ENCODE results near the gene ATG7. TPM values are rescaled to one million over a fixed set of nuclear protein-coding genes. Genes with fewer than 3 reads are reported as not detected.
A peak's percentile ranks its signal among the peaks of the same experiment; 100 is the strongest.

Gene ATG7
- total and polyA plus RNA-seq, 2 donors from 2014 or later, result 15.3 to 54.9 TPM

DNA sequence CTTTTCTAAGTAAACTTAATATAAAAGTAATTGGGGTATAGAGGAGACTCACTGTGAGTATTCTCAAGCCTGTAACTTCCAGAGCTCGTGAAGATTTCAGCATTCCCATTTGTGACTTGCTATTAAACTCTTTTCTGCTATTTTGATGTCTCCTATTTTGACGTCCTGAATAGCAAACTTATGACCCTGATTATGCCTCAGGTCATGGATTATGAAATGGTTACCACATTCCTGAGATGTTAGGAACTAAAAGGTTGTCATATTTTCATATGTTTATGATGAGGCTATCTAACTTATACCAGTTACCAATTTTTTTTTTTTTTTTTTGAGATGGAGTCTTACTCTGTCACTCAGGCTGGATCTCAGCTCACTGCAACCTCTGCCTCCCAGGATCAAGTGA, 105.5 kb downstream of the ATG7 start:
- H3K9ac ChIP-seq (ENCODE audit: low read length in 3 of 3), result no peak overlapping the region
- no peaks in the 10 kb centered on the region for H3K36me3 ChIP-seq (ENCODE audit: control insufficient read depth in 2 of 3, insufficient read depth in 3 of 3, low read length in 3 of 3)
- DNase-seq, result no peak
- no peak overlapping the region for H3K27ac ChIP-seq (ENCODE audit: low read depth in 2 of 2, low read length in 2 of 2)
- intact Hi-C loops (cut with DNase I), result loop anchor here (10.0 kb wide), 1 partner anchor 447 kb away; no protein-coding TSS in a partner anchor
- no peaks in the 10 kb centered on the region for H3K27me3 ChIP-seq (ENCODE audit: control insufficient read depth, insufficient read depth, low read length)
- no peak for FAIRE-seq
- TF ChIP-seq, protein P1, sequence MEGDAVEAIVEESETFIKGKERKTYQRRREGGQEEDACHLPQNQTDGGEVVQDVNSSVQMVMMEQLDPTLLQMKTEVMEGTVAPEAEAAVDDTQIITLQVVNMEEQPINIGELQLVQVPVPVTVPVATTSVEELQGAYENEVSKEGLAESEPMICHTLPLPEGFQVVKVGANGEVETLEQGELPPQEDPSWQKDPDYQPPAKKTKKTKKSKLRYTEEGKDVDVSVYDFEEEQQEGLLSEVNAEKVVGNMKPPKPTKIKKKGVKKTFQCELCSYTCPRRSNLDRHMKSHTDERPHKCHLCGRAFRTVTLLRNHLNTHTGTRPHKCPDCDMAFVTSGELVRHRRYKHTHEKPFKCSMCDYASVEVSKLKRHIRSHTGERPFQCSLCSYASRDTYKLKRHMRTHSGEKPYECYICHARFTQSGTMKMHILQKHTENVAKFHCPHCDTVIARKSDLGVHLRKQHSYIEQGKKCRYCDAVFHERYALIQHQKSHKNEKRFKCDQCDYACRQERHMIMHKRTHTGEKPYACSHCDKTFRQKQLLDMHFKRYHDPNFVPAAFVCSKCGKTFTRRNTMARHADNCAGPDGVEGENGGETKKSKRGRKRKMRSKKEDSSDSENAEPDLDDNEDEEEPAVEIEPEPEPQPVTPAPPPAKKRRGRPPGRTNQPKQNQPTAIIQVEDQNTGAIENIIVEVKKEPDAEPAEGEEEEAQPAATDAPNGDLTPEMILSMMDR (IDR thresholded peaks at IDR 0.05; ENCODE audit: borderline replicate concordance, extremely low read depth, insufficient read depth), result no peak
- H3K4me3 ChIP-seq (ENCODE audit: low read length in 3 of 3), result no peak overlapping the region
- H3K9me3 ChIP-seq (ENCODE audit: control insufficient read depth in 2 of 3, insufficient read depth in 1 of 3, low read length in 3 of 3), result no peaks in the 10 kb centered on the region
- peaks cover 0 to 4% (median 3%) of the 10 kb centered on the region in 3 donors for H3K4me1 ChIP-seq (ENCODE audit: control insufficient read depth in 2 of 3, insufficient read depth in 2 of 3, low read depth in 1 of 3, low read length in 3 of 3)

DNA sequence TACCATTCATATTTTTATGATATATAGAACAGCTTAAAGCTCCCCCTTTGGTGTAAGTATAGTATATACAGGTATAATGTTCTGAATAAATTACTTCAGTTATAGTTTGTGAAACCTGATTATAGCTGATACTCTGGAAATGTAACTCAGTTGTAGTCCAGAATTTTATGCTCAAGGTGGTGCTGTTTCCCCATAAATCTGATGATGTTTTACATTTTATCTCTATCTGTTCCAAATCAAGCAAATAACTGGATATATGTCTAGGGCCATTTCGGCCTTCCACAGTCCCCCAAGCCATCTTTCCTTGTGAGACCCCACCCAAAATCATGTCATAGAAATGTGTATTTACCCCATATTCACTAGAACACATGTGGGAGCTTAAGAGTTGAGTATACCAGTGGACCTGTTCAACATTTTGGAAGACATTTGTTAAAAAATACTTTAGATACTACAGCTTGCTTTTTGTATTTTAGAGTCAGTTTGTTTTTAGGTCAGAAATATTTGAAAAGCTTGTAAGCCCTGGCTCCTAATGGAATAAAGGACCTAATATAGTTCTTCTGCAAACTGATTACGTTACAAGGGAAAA, 107.1 kb downstream of the ATG7 start:
- Histone ChIP-seq H3K4me1 (ENCODE audit: control insufficient read depth in 2 of 3, insufficient read depth in 2 of 3, low read depth in 1 of 3, low read length in 3 of 3) (peaks cover 0 to 4% (median 3%) of the 10 kb centered on the region in 3 donors), H3K27ac (ENCODE audit: low read depth in 2 of 2, low read length in 2 of 2) (peak overlapping the region in 1 of 2 donors; percentile 68), H3K9me3 (ENCODE audit: control insufficient read depth in 2 of 3, insufficient read depth in 1 of 3, low read length in 3 of 3) (no peaks in the 10 kb centered on the region), H3K27me3 (ENCODE audit: control insufficient read depth, insufficient read depth, low read length) (no peaks in the 10 kb centered on the region), H3K4me3 (ENCODE audit: low read length in 3 of 3) (peak overlapping the region in 1 of 3 donors; percentile 15), H3K9ac (ENCODE audit: low read length in 3 of 3) (no peak overlapping the region), H3K36me3 (ENCODE audit: control insufficient read depth in 2 of 3, insufficient read depth in 3 of 3, low read length in 3 of 3) (no peaks in the 10 kb centered on the region)
- DNase-seq (peak in 3 of 5 donors; percentile 17 to 80 (median 76)), FAIRE-seq (peak; percentile 47)
- TF ChIP-seq, protein P1 (IDR thresholded peaks at IDR 0.05; ENCODE audit: borderline replicate concordance, extremely low read depth, insufficient read depth), result peak; percentile 64
- intact Hi-C loops (cut with DNase I), result loop anchor here (10.0 kb wide), 1 partner anchor 445 kb away; no protein-coding TSS in a partner anchor

DNA sequence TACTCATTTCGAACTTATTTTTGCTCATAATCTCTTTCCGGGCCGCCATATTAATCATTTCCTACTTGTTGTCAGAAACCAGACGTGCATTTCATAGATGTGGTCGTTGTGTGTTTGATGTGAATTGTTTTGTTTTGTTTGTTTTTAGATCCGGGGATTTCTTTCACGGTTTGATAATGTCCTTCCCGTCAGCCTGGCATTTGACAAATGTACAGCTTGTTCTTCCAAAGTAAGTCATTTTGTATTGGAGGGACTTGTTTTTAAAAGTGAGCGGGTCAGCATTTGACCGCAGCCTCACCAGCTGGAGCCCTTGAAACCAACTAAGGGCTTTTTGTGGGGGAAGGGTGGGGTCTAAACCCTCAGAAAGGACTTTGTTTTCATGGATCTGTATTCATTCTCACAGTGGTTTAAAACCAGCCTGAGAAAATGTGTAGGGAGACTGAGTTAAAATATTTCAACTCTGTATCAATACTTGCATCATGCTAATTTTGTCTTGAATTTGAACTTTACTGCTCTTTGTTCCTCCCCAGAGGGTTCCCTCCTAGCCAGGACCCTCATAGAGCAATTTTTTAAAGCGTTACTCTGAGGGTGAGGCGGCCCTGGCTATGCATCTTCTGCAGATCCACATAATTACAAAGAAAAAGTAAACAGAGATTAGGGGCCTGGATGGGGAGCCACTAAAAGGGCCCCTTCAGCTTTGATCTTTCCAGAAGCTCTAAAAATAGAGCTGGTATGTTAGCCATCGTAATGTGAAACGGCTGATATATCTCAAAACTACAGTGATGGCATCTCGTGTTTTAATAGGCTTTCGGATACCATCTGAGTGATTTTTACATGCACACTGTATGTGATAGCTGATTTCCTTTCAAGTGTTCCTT, 107.9 kb downstream of the ATG7 start:
- no peak overlapping the region for H3K9ac ChIP-seq (ENCODE audit: low read length in 3 of 3)
- peak in 2 of 5 donors; percentile 40 to 42 for DNase-seq
- no peaks in the 10 kb centered on the region for H3K27me3 ChIP-seq (ENCODE audit: control insufficient read depth, insufficient read depth, low read length)
- FAIRE-seq, result no peak
- H3K27ac ChIP-seq (ENCODE audit: low read depth in 2 of 2, low read length in 2 of 2), result peak overlapping the region in 1 of 2 donors; percentile 68
- no peaks in the 10 kb centered on the region for H3K36me3 ChIP-seq (ENCODE audit: control insufficient read depth in 2 of 3, insufficient read depth in 3 of 3, low read length in 3 of 3)
- TF ChIP-seq, protein P1 (IDR thresholded peaks at IDR 0.05; ENCODE audit: borderline replicate concordance, extremely low read depth, insufficient read depth), result no peak
- no peaks in the 10 kb centered on the region for H3K9me3 ChIP-seq (ENCODE audit: control insufficient read depth in 2 of 3, insufficient read depth in 1 of 3, low read length in 3 of 3)
- intact Hi-C loops (cut with DNase I), result loop anchor here (5.0 to 10.0 kb wide), 3 partner anchors 272 to 445 kb away; no protein-coding TSS in a partner anchor
- H3K4me3 ChIP-seq (ENCODE audit: low read length in 3 of 3), result no peak overlapping the region
- peaks cover 0 to 4% (median 3%) of the 10 kb centered on the region in 3 donors for H3K4me1 ChIP-seq (ENCODE audit: control insufficient read depth in 2 of 3, insufficient read depth in 2 of 3, low read depth in 1 of 3, low read length in 3 of 3)

Measured in kidney (tissue), 14 donors.